HCT116 (cell line): ENCODE results near the gene IQSEC3.

ENCODE experiments used
- CBX3 ChIP-seq: IDR thresholded peaks from 2 replicates; pipeline ENCODE4 v1.6.1; 2012; ENCODE audit warnings: low read depth
- CTCF ChIP-seq, 3 experiments: fragments of 200-600 bp in 1 of 3; sonication (generic) in 1 of 3; IDR thresholded peaks in 2 of 3; conservative IDR thresholded peaks in 1 of 3; 2 replicates each; pipeline ENCODE4 v1.5.1; 2012 to 2017; ENCODE audit warnings: low read depth in 2 of 3, low read length in 2 of 3, antibody characterized with exemption in 1 of 3, borderline replicate concordance in 1 of 3, control low read depth in 1 of 3, mild to moderate bottlenecking in 1 of 3, mixed read lengths in 1 of 3, mixed run types in 1 of 3, moderate library complexity in 1 of 3; ENCODE audit not compliant: insufficient read depth in 1 of 3
- EZH2 ChIP-seq: fragments of 200-600 bp; sonication (generic); IDR thresholded peaks from 2 replicates; pipeline ENCODE4 v1.6.1; 2017; ENCODE audit warnings: antibody characterized with exemption, mixed run types
- POLR2A ChIP-seq: IDR thresholded peaks from 2 replicates; pipeline ENCODE4 v1.7.0; 2011; ENCODE audit warnings: borderline replicate concordance; ENCODE audit not compliant: insufficient read depth, insufficient read length; ENCODE audit errors: extremely low read depth
- POLR2AphosphoS5 ChIP-seq: IDR thresholded peaks from 2 replicates; pipeline ENCODE4 v1.6.1; 2011; ENCODE audit warnings: mild to moderate bottlenecking, low read depth, low read length, moderate library complexity
- RAD21 ChIP-seq: IDR thresholded peaks from 2 replicates; pipeline ENCODE4 v1.6.1; 2012; ENCODE audit warnings: low read depth, mild to moderate bottlenecking
- REST ChIP-seq: IDR thresholded peaks from 2 replicates; pipeline ENCODE4 v1.6.1; 2012; ENCODE audit warnings: low read depth
- SP1 ChIP-seq: IDR thresholded peaks from 2 replicates; pipeline ENCODE4 v1.6.1; 2012; ENCODE audit warnings: low read depth
- SRF ChIP-seq: IDR thresholded peaks from 2 replicates; pipeline ENCODE4 v1.6.1; 2012; ENCODE audit warnings: low read depth
- TCF7L2 ChIP-seq: IDR thresholded peaks from 2 replicates; pipeline ENCODE4 v1.7.0; 2011; ENCODE audit warnings: borderline replicate concordance, inconsistent platforms; ENCODE audit not compliant: insufficient read depth, insufficient read length; ENCODE audit errors: extremely low read depth
- YY1 ChIP-seq: IDR thresholded peaks from 2 replicates; pipeline ENCODE4 v1.6.1; 2011; ENCODE audit warnings: low read length, low read depth, moderate library complexity, mild to moderate bottlenecking; ENCODE audit not compliant: insufficient replicate concordance; ENCODE audit errors: extremely low read depth

- TF ChIP-seq CBX3: no peak
- TF ChIP-seq CTCF (IDR thresholded peaks at IDR 0.05 in 2 of 3, conservative IDR thresholded peaks at IDR 0.05 in 1 of 3; ENCODE audit: borderline replicate concordance in 1 of 3, insufficient read depth in 1 of 3, low read depth in 2 of 3, low read length in 2 of 3): no peak
- TF ChIP-seq EZH2: no peak
- no peak for TF ChIP-seq TCF7L2
- no peak for TF ChIP-seq SP1
- no peak for TF ChIP-seq YY1
- no peak for TF ChIP-seq POLR2AphosphoS5
- no peak for TF ChIP-seq POLR2A
- no peak for TF ChIP-seq SRF
- no peak for TF ChIP-seq REST
- no peak for TF ChIP-seq RAD21
These were observed 104.0 kb downstream of the IQSEC3 start for GRCh38 chr12:170371-171225.
